ENCODE data around the gene TIGD2. TPM values are rescaled to one million over a fixed set of nuclear protein-coding genes. Genes with fewer than 3 reads are reported as not detected.
A peak's percentile ranks its signal among the peaks of the same experiment; 100 is the strongest.

TIGD2 gene
- polyA plus RNA-seq, 4 donors: 11.2 to 13.1 (median 11.8) TPM

- DNase-seq (ENCODE audit: low read depth in 4 of 4, low spot score in 3 of 4): peak in 1 of 4 donors; percentile 22
Observed at GRCh38 chr4:89158884-89159503, 47.7 kb downstream of the TIGD2 start.

GRCh38 chr4:89160806-89161205, 49.5 kb downstream of the TIGD2 start:
- DNase-seq (ENCODE audit: low read depth in 4 of 4, low spot score in 3 of 4): no peak

GRCh38 chr4:89161841-89162240, 50.5 kb downstream of the TIGD2 start:
- DNase-seq (ENCODE audit: low read depth in 4 of 4, low spot score in 3 of 4): no peak

- DNase-seq (ENCODE audit: low read depth in 4 of 4, low spot score in 3 of 4): no peak
Observed at GRCh38 chr4:89162496-89162895, 51.2 kb downstream of the TIGD2 start.

GRCh38 chr4:89162987-89163386, 51.7 kb downstream of the TIGD2 start:
- DNase-seq (ENCODE audit: low read depth in 4 of 4, low spot score in 3 of 4): no peak

GRCh38 chr4:89164400-89164799, 53.1 kb downstream of the TIGD2 start:
- no peak for DNase-seq (ENCODE audit: low read depth in 4 of 4, low spot score in 3 of 4)

Other genes with a start within 250 kb of the TIGD2 start
- 10 to 100 TPM; 30.8 to 34.0 (median 33.6) TPM for gene FAM13A, start 54.3 kb upstream of the TIGD2 start, polyA plus RNA-seq (ENCODE audit: insufficient read length in 4 of 4)
- gene GPRIN3, start 196.3 kb downstream of the TIGD2 start, polyA plus RNA-seq (ENCODE audit: insufficient read length in 4 of 4): 1 to 10 TPM; 6.6 to 8.7 (median 7.7) TPM